ENCODE results near the gene PRKRIP1. TPM values are rescaled to one million over a fixed set of nuclear protein-coding genes. Genes with fewer than 3 reads are reported as not detected.
"Not testable (repeated sequence)": the region's sequence is repeated elsewhere in the genome, so short reads cannot be mapped to it uniquely, and the experiment has no call there.

Gene PRKRIP1
- total RNA-seq, 1 experiment from 2014 or later, result 25.9 TPM

DNA sequence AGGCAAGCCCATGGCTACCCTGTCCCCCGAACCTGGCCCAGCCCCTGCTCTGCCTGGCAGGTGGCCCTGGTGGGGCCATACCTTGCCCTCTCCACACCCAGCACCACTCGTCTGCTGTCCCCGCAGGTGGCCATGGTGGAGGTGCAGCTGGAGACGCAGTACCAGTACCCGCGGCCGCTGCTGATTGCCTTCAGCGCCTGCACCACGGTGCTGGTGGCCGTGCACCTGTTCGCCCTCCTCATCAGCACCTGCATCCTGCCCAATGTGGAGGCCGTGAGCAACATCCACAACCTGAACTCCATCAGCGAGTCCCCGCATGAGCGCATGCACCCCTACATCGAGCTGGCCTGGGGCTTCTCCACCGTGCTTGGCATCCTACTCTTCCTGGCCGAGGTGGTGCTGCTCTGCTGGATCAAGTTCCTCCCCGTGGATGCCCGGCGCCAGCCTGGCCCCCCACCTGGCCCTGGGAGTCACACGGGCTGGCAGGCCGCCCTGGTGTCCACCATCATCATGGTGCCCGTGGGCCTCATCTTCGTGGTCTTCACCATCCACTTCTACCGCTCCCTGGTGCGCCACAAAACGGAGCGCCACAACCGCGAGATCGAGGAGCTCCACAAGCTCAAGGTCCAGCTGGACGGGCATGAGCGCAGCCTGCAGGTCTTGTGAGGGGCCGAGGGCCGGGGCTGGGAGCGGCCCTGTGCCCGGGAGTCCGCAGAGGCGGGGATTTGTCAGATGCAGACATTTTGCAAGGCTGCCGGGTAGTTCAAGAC, 50.4 kb downstream of the PRKRIP1 start:
- no peak for DNase-seq (ENCODE audit: low read depth, low spot score)
- in situ Hi-C loops (cut with HindIII; ENCODE audit: low pct_unique_long_range_greater_than_20kb, low sequenced_read_pairs), result no loop called here

DNA sequence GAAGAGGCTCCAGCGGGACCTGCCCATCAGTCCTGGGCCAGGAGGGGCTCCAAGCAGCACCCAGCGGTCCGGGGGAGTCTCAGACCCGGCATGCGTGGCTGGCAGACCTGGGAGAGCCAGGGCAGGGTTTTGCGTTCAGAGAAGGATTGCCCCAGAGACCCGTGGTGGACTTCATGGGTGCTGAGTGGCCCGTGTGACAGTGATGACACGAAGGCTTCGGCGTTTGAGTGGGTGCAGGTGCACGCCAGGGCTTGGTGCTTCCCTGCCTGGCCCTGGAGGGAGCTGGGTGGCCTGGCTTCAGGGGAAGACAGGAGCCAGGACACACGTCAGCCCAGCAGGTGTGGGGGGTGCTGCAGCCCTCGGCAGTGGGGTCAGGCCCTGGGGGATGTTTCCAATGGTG, 51.1 kb downstream of the PRKRIP1 start:
- in situ Hi-C loops (cut with HindIII; ENCODE audit: low pct_unique_long_range_greater_than_20kb, low sequenced_read_pairs), result no loop called here
- no peak for DNase-seq (ENCODE audit: low read depth, low spot score)

DNA sequence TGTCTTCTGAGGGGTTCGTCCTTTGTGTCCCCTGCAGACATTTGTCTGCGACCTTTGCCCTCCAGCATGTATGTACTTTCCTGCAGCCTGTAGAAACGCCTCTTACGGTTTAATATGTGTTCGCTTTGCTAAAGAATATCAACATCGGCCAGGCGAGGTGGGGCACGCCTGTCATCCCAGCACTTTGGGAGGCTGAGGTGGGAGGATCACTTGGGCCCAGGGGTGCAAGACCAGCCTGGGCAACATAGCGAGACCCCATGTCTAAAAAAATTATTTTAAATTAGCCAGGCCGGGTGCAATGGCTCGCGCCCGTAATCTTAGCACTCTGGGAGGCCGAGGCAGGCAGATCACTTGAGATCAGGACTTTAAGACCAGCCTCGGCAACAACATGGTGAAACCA, 53.0 kb downstream of the PRKRIP1 start:
- no peak for DNase-seq (ENCODE audit: low read depth, low spot score)
- in situ Hi-C loops (cut with HindIII; ENCODE audit: low pct_unique_long_range_greater_than_20kb, low sequenced_read_pairs), result no loop called here

DNA sequence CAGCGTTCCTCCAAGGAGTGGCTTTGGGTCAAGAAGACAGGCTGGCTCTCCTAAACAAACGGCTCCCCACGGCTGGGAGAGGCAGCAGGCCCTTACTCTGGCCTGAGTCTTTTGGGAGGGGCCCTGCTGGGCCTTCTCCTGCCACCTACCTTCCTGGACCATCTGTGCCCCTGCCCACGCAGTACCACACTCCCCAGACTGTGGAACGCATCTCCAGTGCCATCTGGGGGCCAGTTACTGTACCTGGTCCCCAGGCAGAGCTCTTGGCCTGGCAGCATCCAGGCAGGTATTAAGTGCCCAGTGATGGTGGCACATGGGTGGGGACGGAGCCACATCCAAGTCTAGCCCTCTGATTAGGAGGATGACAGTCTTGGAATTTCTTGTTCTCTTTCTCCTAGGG, 54.1 kb downstream of the PRKRIP1 start:
- DNase-seq (ENCODE audit: low read depth, low spot score), result peak; percentile 40
- in situ Hi-C loops (cut with HindIII; ENCODE audit: low pct_unique_long_range_greater_than_20kb, low sequenced_read_pairs), result no loop called here

DNA sequence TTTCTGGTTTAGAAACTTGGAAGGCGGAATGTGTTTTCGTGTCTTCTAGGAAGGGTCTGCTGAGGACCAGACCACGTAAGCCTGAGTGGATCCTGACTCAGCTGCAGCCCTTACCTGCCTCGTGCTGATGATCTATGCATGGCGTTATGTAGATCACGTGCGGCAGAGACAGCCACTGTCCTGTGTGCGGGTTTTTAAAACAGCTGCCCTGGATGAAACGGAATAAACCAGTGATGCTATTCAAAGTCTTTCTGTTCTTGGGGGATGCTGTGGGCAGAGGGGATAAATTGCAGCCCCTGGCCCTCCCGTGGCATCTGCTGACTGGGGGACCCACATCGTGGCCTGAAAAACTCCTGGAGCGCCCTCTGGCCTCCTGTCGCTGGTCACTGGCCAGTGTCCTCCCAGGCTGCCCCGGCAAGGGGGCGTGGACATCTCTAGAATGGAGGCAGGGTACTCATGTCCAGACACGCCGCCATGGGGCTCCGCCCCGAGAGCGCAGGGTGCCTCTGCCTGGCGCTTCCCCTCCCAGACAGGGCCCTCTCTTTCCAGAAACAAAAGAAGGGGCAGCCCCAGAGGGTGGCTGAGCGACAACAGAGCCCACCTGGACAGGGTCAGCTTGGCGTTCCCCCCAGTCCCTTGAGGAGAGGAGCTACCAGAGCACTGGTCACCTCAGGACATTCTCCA, 55.4 kb downstream of the PRKRIP1 start:
- peak; percentile 55 for DNase-seq (ENCODE audit: low read depth, low spot score)
- in situ Hi-C loops (cut with HindIII; ENCODE audit: low pct_unique_long_range_greater_than_20kb, low sequenced_read_pairs), result no loop called here

DNA sequence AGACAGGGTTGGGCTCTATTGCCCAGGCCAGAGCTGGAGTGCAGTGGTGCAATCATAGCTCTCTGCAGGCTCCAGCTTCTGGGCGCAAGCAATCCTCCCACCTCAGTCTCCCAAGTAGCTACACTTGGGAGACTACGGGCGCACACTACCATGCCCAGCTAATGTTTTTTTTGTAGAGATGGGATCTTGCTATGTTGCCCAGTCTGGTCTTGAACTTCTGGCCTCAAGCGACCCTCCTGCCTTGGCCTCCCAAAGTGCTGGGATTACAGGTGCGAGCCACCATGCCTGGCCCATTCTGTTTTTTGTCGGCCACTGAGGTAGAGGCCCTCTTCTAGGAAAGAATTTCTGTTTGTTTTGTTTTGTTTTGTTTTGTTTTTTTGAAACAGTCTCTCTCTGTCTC, 56.3 kb downstream of the PRKRIP1 start:
- no peak for DNase-seq (ENCODE audit: low read depth, low spot score)
- in situ Hi-C loops (cut with HindIII; ENCODE audit: low pct_unique_long_range_greater_than_20kb, low sequenced_read_pairs), result no loop called here

DNA sequence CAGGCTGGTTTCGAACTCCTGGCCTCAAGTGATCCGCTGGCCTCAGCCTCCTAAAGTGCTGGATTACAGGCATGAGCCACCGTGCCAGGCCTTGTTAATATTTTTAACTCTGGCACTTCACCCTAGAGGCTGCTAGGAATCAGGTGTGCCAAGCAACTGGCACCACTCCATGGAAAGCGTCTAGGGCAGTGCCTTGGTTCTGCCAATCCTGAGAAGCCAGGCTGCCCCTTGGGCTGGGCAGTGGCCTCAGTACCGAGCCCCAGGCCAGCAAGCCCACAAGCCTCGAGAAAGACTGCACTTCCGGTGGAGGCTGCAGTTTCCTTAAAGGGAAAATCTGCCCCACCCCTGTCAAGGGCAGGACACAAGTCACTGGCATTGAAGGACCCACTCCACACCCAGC, 57.2 kb downstream of the PRKRIP1 start:
- in situ Hi-C loops (cut with HindIII; ENCODE audit: low pct_unique_long_range_greater_than_20kb, low sequenced_read_pairs), result no loop called here
- DNase-seq (ENCODE audit: low read depth, low spot score), result no peak

DNA sequence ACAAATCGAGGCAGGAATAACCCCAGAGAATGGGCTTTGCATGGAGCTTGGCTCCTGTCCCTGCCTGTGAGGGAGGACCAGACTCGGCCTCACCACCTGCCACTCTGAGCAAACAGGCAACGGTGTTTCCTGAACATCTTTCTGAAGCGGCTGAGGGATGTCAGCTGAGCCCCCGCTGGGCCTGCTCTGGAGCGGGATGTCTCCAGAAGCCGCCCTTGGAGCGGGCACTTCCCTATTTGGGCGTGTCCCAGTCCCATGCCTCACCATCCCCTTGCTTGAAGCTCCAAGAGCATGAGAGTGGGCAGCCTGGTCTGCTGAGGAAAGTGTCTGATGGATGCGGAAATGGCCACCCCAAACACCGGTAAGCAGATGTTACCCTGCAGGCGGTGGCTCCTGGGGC, 58.3 kb downstream of the PRKRIP1 start:
- DNase-seq (ENCODE audit: low read depth, low spot score), result no peak
- in situ Hi-C loops (cut with HindIII; ENCODE audit: low pct_unique_long_range_greater_than_20kb, low sequenced_read_pairs), result no loop called here

DNA sequence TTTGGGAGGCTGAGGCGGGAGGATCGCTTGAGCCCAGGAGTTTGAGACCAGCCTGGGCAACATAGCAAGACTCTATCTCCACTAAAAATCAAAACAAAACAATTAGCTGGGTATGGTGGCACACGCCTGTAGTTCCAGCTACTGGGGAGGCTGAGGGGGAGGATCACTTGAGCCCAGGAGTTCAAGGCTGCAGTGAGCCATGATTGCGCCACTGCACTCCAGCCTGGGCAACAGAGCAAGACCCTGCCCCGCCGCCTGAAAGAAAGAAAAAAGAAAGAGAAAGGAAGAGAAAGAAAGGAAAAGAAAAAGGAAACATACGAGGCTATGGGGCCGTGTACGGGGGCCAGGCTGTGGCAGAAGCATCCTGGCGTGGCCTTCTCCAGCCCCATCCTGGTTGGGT, 58.8 kb downstream of the PRKRIP1 start:
- in situ Hi-C loops (cut with HindIII; ENCODE audit: low pct_unique_long_range_greater_than_20kb, low sequenced_read_pairs); DNase-seq (ENCODE audit: low read depth, low spot score): not testable (repeated sequence)

DNA sequence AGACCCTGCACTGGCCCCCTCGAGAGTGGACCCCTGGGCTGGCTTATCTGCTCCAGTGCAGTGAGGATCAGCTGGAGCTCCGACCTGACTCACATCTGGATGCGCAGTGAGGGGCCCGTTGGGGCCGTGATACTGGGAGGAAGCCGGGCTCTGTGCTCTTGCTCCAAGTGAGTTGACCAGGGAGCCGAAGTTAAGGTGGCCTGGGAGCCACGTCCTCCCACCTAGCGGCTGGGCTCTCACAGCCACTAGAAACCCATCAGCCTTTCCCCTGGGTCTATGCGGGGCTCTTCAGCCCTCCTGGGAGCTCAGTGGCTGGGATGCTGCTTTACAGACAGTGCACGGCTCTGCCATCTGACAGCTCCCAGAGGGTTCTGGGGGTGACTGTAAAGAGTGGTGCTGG, 59.4 kb downstream of the PRKRIP1 start:
- in situ Hi-C loops (cut with HindIII; ENCODE audit: low pct_unique_long_range_greater_than_20kb, low sequenced_read_pairs), result no loop called here
- DNase-seq (ENCODE audit: low read depth, low spot score), result no peak

DNA sequence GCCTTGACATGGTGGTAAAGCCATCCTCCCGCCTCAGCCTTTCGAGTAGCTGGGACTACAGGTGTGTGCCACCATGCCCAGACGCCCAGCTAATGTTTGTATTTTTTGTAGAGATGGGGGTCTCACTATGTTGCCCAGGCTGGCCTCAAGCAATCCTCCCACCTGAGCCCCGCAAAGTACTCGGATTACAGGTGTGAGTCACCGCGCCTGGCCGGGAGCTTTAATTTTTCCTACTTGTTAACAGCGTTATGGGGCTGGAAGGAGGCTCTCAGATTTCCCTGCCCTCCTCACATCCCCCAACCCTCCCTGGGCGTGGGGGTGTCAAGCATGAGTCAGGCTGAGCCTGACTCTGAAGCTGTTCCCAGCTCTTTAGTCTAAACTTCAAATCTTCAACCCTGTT, 60.2 kb downstream of the PRKRIP1 start:
- no peak for DNase-seq (ENCODE audit: low read depth, low spot score)
- in situ Hi-C loops (cut with HindIII; ENCODE audit: low pct_unique_long_range_greater_than_20kb, low sequenced_read_pairs), result no loop called here

DNA sequence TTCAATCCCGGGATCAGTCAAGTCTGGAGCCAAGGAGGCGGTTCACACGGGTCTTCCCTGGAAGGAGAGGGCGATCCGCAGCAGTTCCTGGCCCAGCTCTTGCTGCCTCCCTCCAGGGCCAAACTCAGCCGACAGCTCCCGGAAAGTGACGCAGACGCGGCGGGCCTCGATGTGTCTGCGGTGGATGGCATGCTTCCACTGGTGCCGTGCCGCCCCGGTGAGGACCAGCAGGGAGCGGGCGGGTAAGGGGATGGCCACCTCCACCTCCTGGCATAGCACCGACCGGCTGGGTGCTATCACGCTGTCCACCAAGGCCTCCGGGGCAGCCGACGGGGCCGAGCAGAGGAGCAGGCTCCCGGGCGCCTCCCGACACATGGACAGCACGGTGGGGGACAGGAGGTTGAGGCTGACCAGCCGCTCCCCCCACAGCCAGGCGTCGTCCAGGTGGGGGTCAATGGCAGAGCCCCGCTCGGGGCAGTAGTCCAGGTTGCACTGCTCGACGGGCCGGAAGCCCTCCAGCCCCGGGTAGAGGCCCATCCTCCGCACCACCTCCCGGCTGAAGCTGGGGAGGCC, 61.3 kb downstream of the PRKRIP1 start:
- no peak for DNase-seq (ENCODE audit: low read depth, low spot score)
- in situ Hi-C loops (cut with HindIII; ENCODE audit: low pct_unique_long_range_greater_than_20kb, low sequenced_read_pairs), result no loop called here

DNA sequence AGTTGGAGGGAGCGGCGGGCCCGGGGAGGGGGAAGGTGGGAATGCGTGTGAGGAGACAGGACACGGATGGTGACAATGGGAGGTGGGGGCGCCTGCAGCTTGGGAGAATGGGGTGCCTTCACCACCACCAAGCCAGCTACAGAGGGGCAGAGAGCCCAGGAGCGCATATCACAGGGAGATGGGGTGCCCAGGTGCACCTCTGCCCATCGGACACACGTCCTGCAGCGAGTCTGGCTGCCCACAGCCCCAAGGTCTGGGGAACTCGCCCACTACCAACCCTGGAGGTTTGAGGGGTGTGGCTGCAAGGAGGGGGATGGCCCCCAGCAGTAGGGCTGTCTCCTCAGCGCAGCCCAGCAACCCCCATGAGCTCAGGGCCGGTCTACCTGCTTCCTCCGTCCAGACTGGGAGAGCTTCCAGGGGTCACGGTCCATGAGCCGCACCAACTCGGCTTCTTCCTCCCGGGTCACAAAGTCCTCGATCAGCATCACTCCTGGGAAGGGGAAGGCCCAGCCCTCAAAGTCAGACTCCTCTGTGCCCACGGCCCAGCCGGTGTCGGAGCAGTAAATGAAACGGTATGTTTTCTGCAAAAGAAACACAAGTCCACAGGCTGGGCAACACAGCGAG, 63.2 kb downstream of the PRKRIP1 start:
- no peak for DNase-seq (ENCODE audit: low read depth, low spot score)
- in situ Hi-C loops (cut with HindIII; ENCODE audit: low pct_unique_long_range_greater_than_20kb, low sequenced_read_pairs), result no loop called here

DNA sequence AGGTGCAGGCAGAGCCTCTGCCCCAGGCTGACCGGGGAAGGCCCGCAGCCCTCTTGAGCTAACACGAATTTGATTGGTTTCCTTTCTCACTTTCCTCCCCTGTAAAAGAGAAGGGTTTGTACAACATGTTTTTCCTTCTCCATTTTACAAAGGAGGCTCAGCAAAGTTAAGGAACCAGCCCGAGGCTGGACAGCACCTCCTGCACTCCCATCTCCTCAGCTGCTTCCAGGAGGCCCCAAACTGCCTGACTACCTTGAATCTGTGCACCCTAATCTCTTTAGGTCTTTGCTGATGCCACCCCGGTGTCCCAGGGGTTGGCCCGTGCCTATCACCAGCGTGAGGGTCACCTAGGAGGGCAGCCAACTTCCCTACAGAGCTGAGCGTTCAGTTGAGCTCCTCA, 64.3 kb downstream of the PRKRIP1 start:
- no peak for DNase-seq (ENCODE audit: low read depth, low spot score)
- in situ Hi-C loops (cut with HindIII; ENCODE audit: low pct_unique_long_range_greater_than_20kb, low sequenced_read_pairs), result no loop called here

DNA sequence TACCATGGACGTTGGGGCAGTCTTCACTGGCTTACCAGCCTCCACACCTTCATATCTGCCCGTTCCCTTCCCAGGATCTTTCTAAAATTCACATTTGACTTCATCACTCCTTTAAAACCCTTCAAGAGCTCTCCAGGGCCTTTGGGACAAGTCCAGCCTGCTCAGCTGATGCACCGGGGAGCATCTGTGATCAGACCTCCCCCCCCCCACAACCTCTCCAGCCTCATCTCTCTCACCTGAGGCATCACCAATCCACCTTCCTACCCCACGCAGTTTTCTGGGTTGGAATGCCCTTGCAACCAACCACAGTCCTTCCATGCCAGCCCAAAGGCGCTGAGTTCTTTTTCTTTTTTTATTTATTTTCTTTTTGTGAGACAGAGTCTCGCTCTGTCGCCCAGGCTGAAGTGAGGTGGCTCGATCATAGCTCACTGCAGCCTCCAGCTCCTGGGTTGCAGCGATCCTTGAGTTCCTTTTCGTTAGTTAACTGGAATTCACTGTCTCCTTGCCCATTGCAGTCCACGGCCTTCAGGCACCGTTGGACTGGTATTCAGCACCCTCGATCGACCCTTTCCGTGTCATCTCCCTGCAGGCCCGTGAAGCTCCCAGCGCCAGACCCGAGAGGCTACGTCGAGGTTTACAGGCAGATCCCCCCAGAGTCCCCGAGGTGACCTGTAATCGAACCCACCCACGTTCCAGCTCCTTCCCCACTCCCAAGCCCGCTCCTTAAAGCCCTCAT, 67.8 kb downstream of the PRKRIP1 start:
- in situ Hi-C loops (cut with HindIII; ENCODE audit: low pct_unique_long_range_greater_than_20kb, low sequenced_read_pairs), result no loop called here
- no peak for DNase-seq (ENCODE audit: low read depth, low spot score)

DNA sequence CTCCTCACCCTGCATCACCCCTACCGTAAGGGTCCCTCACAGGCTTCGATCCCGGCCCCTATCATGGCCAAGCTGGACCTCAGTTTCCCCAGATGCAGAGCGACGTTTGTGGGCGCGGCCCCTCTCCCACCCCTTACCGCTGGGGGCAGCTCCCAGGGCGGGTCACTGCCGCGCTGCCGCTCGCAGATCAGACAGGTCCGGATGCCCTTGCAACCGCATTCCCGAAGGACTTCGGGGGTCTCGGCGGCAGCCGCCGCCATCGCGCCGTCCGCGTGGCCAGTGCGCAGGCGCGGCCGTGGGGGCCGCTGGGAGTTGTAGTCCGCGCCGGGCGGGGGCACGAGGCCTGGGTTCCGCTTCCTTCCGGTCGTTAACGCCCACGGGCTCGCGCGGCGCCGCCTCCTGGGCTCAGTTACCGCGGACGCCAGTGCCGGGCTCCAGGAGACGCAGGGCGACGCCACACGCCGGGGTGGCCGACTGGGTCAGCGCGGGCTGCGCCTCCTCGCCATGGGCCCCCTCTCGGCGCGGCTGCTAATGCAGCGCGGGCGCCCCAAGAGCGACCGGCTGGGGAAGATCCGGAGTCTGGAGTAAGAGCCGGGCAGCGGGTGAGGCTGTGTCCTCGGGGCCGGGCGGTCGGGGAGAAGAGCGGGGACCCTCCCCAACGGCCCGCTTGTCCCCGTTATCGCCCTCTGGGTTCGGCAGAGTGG, 68.6 kb downstream of the PRKRIP1 start, which contains the start of the genes ALKBH4 and LRWD1:
Gene ALKBH4 (minus strand): TSS at position 287 of the 704 bp plus-strand sequence. CDS start 27 bp downstream, at position 260.
Gene LRWD1 (plus strand): TSS at position 408 of the 704 bp plus-strand sequence. CDS start 97 bp downstream, at position 505.
- in situ Hi-C loops (cut with HindIII; ENCODE audit: low pct_unique_long_range_greater_than_20kb, low sequenced_read_pairs), result no loop called here
- DNase-seq (ENCODE audit: low read depth, low spot score), result peak; percentile 94

DNA sequence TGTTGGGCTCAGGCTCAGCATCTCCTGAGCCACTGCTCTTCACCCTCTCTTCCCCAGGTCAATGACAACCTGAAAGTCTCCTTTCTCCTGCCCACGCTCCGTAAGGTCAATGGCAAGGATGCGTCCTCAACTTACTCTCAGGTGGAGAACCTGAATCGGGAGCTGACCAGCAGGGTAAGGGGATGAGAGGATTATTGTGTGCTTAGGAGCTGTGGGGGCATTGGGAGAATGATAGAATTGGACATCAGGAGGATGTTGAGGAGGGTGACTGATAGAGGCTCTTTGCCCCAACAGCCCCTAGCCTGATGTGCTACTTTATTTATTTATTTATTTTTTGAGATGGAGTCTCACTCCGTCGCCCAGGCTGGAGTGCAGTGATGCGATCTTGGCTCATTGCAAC, 69.9 kb downstream of the PRKRIP1 start:
- DNase-seq (ENCODE audit: low read depth, low spot score), result no peak
- in situ Hi-C loops (cut with HindIII; ENCODE audit: low pct_unique_long_range_greater_than_20kb, low sequenced_read_pairs), result no loop called here

All from SK-MEL-5 (cell line).